Measurements from ENCODE around the gene GRM2.
A peak's percentile ranks its signal among the peaks of the same experiment; 100 is the strongest.

The GRM2 gene

DNA sequence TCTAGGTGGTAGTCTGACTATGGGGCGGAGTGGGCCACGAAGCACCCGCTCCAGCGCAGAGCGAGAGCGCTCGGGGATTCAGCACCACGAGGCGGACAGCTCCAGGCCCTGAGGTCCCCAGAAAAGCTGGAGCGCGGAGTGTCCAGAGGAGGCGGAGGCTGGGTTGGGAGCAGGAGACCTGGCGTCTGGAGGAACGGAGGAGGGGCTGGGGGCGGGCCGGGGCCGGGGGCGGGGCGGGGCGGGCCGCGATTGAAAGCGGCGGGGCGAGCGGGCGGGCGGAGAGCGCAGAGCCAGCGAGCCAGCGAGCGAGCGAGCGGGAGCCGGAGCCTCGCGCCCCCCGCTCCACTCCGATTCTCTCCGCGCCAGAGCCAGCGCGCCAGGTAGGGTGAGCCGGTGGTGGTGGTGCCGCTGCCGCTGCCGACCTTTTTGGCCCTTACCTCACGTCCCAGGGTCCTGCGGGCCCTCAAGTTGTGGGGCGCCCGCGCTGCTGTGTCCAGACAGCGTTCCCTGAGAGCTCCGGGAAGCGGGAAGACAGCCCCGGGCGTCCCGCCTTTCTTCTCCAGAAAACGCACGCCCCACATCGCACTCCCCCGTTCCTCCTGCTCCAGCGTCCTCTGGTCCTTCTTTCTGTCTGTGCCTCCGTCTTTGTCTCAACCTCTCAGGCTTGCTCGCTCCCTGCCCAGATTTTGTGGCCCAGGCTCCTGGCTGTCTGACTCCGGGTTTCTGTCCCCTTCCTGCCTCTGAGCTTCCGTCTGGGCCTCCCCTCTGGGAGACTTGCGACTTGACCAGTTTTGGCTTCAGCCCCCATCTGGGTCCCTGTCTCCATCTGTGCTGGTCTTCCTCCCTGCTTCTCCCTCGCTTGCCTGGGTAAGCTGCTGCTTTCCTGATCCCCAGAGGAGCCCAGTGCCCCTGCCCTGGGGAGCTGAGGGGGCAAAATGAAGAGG, at the start of gene GRM2:
TSS of gene GRM2 (plus strand) at position 281 of the 944 bp plus-strand sequence. CDS start 1,916 bp downstream, outside the sequence.
- no peak for DNase-seq

DNA sequence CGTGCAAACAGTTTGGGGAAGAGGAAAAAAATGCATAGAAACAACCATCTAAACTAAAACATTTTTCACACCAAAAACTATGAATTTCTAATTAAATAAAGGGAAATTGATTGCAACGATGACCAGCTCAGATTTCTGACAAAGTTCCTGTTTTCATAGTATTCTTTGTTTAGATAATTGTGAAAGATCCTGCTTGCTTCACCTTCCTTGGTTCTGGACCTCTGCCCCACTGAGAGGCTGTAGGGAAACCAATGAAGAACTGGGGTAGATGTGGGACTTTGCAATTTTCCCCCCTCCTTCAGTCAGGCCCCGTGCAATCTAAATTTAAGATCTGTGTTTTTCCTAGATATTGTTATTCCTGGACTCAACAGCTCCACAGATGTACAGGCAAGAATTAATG, 49.6 kb upstream of the GRM2 start:
- DNase-seq = no peak

DNA sequence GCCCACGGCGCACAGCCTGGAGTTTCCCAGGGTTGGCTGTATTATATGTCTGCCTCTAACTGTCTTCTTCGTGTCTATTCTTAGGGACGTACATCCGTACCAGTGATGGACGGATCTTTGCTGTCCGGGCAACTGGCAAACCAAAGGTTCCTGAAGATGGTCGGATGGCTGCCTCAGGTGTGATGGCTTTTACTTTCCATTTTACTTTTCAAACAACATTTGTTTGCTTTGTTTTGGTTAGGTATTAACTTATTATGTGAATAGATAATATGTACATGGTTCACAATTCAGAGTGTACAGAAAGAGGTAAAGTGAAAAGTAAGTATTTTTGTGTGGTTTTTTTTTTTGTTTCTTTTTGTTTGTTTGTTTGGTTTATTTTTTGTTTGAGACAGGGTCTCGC, 46.9 kb upstream of the GRM2 start:
- no peak for DNase-seq

DNA sequence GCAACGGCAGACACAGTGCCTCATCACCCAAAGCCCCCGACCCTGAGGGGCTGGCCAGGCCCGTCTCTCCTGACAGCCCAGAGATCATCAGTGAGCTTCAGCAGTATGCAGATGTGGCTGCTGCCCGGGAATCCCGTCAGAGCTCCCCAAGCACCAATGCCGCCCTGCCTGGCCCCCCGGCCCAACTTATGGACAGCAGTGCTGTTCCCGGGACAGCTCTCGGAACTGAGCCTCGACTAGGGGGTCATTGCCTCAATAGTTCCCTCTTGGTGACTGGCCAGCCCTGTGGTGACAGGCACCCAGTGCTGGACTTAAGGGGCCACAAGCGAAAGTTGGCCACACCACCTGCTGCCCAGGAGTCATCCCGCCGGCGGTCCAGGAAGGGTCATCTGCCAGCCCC, 44.4 kb upstream of the GRM2 start:
- no peak for DNase-seq

DNA sequence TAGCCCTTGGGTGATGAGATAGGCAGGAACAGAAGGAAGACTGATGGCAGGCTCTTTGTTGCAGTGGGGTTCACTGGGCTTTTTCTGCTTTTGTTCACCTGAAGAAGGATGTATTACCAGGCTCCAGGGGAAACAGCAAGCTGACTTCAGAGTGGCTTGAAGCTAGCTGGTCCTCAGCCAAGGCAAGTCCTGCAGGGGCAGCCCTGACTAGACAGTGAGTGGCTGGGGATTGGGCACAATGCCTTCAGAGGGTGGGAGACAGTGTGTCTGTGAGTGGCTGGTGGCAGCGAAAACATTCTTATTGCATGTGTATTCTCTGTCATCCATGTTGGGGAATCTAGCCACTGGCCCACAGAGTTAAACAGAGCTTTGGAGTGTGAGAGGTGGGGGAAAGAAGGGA, 38.1 kb upstream of the GRM2 start:
- DNase-seq = no peak

DNA sequence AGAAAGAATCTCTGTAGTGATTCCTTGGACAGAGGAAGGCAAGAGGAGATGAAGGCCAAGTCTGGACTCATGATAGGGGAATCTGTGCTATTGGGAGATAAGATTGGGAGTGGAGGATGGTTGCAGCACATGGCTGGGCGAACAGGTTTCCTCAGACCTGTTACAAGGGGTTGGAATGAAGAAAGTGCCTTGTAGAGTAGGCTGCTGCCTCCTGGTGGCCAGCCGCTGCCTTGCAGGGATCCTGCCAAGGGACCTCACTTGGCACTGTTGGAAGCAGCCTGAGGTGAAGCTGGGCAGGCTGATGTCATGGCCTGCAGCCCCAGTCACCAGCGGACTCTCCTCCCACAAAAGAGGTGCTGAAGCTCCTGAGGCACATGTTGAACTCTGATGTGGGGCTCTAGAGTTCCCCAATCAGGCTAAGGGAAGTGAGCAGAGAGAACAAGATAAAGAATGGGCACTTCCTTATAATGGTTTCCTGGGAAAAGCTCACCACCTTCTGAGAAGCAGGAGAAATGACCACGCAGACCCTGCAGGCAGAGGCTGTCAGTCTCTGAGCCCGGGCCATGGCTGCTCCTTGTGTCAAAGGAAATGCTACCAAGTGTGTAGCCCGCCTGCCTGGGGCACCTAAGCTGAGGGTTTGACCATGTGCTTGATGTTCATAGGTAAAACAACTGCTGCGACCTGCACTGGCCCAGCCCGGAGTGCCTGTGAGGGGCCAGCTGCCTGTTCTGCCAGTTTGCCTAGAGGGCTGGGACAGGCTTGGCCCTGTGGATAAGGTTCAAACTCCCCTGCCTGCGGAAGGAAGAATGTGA, 37.4 kb upstream of the GRM2 start:
- peak; percentile 20 for DNase-seq

DNA sequence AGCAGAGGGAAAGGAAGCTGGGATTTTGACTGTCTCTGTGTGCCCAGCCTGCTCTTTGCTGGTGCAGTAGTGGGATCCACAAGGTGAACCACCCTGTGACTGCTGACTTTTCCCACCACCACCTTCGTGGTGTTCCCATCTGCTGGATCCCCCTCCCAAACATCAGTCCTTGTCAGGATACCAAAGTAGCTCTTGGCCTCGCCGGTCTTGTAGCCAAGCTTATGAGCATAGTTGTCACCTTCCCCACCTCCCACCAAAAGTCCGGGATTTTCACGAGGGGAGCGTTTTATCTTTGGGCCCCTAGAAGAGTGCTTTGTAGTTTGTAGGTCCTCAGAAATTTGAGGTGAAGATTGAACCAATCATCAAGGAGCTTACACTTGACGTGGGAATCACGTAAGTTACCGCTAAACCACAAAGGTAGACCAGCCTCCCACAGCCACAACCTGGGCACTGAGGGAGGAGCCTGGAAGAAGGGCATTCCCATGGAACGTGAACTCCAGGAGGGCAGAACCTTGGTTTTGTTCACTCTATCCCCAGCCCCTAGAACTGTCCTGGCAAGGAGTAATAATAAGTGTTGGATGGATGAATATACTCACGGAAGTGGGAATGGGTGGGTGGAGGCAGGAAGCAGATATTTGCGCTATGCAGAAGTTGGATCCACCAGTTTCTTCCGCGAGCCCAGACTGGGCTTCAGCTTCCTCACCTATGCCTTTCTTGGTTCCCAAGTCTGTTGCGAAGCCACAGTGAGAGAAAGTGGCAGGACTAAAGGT, 36.6 kb upstream of the GRM2 start:
- no peak for DNase-seq

DNA sequence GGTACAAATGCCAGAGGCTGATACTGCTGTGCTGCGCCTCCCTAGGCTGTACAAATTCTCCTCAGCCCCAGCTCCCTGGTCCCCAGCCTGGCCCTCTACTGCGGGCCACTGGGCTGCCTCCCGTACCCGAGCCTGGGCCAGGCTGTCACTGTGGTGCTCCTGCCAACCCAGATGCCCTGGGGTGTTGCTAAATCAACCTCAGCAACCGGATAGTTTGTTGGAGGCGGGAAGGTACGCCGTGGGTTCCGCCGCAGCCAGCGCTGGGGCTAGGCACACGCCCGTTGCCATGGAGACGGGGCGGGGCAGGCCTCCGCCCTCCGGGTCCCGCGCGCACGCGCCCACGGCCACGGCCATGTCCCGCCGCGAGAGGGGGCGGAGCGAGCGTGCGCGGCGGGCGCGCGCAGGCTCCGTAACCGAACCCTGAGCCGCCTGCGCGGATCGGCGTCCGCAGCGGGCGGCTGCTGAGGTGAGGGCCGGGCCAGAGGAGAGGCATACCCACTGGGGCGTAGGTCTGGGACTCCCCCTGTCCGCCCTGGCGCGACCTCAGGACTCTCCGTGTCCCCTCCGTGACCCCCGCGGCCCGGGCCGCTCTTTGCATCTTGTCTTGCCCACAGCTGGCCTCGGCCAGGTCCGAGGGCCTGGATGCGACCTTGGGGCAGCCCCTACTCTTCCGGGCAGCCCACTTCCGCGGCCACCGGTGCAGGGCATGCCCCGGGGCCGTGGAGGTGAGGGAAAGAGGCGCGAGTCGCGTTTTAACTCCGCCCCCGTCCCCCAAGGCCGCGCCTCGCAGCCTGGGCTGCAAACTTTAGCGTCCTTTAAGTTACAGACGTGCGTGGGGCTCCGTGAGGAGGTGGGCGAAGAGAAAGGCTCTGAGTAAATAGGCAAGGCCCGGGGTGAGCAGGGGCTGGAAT, 35.8 kb upstream of the GRM2 start, which contains the start of gene TEX264:
TSS of gene TEX264 (plus strand) at position 430 of the 911 bp plus-strand sequence. CDS start 3,053 bp downstream, outside the sequence.
- DNase-seq = no peak

DNA sequence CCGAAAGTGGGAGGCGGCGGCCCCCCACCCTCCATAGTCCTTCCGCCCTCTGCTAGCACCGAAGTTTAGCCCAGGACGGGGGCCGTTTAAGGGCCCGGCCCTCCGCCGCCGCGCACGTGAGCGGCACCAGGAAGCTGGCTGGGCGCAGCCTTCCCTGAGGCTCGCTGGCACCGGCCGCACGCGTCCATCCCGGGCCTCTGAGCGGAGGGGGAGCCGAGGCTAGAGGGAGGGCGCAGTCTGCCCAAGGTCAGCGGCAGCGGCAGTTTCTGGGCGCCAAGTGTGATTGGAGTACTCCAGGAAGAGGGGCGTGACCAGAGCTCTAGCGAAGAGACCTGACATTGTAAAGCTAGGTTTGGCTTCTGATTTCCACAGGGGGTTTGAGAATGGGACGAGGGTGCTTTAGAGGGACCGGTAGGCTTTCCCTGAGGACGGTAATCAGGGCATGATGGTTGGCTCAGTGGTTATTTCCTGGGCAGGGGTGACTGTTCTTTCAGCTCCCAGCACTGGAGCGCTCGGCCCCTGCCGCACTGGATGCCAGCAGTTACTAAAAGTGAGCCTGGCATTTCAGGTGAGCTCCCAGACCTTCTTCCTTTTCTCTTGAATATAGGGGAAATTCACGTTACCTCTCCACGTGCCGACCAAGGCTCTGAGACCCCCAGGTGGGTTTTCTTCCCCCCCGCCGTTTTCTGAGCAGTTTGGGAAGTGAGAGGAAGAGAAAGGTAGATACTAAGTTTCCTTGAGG, 35.0 kb upstream of the GRM2 start:
- DNase-seq = no peak

DNA sequence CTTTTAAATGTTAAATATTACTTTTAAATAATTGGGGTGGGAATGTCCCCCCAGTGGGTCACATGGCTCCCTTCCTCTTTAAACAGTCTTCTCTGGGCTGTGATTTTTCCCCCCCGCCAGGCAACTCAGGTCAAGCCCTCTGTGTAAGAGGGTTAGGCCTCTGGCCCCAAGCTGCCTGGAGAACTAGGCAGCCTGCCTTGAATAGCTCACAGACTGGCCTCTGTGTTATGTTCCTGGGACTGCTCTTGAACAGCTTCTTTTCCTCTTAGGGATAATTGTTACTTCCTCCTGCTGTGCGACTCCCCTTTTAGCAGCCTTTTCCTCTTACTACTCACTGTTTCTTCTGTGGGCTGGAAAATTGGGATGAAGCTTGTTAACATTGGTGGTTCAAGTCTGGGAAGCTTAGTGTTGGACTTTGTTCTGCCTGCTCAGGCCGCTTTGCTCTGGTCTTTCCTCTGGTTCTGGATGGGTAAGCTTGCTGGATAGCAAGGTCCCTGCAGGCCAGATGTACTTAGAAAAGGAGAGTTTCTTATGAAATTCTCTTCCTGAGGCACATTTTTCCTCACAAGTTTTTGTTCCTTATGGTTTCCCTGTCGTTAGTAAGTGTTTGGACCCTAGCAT, 33.6 kb upstream of the GRM2 start:
- no peak for DNase-seq

DNA sequence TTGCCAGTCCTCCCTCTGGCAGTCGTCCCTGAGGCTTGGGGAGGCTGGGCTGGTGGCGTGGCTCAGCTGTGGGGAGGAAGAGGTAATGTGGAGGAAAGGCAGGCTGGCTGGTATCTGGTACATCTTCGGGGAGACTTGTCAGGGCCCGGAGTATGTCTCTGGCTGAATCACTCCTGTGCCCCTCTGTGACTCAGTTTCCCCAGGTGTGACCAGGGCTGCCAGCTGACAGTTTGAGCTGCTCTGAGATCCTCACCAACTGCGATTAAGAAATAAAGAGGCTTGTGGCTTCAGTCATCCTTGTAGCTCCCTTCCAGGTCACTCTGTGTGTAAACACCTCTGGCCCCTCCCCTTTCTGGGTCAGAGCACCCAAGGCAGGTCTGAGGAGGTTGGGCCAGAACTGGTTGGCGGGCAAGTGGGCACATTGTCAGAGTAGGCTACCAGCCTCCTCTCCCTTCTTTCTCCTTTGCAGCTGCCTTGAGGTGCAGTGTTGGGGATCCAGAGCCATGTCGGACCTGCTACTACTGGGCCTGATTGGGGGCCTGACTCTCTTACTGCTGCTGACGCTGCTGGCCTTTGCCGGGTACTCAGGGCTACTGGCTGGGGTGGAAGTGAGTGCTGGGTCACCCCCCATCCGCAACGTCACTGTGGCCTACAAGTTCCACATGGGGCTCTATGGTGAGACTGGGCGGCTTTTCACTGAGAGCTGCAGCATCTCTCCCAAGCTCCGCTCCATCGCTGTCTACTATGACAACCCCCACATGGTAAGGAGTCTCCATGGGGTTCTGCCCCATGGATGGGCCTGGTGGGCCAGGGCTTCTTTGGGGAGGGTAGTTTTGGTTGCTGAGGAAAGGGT, 32.8 kb upstream of the GRM2 start:
- no peak for DNase-seq

DNA sequence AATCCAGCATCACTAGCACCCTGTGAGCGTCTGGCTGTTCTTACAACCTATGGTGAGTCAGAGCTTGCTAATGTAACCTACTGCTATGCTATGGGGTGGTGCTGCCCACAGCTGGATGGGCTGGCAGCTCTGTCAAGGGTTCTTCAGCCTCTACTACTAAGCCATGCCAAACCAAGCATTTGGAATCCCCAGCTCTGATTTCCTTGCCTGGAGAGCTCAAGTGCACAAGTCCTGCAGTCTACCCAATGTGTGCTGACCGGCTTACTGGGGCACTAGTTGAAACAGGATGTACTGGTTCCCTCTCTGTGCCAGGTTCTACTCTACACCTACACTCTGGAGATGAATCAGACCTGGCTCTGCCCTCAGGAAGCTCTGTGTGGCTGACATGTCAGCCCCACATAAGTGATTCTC, 31.7 kb upstream of the GRM2 start:
- DNase-seq = no peak

DNA sequence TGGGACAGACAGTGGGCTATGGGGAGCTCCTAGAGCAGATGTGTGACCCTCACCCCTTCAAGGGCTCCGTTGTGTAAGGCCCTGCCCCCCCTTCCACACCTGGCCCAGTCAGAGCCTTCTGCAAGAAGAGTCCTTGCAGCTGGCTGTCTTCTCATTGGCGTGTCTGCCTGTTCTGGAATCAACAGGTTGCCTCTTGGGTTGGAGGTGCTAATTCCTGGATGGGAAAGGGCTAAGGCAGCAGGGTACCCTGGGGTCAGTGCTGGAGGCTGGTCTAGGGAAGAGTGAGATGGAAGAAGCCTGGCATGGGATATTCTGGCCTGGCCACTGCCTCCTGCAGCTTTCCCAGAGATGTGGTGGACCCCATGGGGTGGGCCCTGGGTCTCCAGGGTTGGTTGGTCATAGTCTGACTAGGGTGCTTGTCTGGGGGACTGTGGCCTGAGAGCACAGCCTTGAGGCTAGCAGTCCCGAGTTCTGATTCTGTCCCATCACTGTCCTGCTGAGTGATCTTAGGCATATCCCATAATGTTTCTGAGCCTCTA, 30.7 kb upstream of the GRM2 start:
- DNase-seq = no peak

DNA sequence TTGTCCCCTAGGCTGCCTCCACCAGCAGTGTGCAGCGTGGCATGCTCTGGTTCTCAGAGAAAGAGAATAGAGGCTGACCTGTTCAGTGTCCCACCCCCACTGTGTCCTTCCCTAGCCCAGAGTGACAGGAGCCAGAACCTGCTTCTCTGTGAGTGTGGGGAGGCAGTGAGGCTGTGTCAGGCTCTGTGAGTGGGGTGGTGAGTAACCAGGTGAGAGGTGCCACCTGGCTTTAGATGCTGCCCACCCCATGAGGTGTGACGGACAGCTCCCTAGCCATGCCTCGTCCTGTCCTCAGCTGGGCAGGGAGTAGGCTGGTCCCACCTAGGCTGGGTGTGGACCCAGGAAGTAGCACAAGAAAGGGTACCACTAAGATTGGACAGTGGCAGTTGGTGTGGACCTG, 29.5 kb upstream of the GRM2 start:
- DNase-seq = no peak

DNA sequence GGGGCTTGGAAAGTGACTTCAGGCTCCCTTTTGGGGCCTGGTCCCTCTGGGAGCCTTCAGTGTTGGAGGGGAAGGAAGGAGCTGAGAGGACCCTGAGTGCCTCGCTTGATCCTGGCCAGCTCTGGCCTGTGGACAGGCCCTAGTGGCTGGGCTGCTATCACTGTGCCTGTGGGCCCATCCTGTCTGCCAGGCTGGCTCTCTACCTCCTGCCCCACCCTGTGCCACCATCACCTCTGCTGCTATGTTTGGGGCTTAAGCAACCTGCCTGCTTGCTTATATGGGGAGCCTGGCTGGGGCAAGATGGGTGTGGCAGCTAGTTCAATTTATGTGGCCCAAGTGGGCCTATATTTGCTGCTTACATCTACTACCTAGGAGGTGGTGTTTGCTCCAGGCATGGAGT, 28.7 kb upstream of the GRM2 start:
- no peak for DNase-seq

DNA sequence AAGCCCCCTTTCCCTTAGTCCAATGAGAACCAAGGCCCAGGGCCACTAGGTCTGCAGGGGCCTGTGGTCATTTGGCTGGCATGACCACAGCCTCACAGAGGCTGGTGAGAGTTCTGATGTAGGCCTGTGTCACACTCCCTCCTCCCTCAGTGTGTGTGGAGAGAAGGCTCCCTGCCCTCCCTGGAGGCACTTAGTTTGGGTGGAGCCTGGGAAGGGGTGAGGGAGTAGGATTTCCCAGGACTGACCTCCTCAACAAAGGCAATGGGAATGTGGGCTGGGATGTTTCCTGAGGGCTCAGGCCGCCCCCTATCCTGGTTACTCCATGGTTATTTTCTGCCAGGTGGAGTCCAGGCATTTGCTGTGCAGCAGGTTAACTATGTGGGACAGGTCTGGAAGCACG, 28.2 kb upstream of the GRM2 start:
- no peak for DNase-seq

DNA sequence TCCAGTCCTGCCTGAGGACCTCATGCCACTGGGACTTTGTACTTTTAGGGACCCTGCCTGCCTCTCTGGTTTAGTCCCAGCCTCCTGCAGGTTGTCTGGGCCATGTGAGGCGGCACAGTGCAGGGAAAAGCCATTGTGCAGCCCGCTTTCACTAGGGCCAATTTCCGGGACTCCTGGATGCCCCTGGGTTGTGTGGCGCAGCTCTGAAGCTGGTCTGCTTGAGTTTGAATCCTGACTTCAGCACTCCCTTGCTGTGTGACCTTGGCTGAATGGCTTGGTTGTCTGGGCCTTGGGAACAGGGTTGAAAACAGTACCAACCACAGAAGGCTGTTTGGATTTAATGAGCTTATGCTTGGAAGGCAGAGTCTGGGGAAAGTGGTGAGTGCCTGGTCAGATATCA, 27.6 kb upstream of the GRM2 start:
- DNase-seq = no peak

DNA sequence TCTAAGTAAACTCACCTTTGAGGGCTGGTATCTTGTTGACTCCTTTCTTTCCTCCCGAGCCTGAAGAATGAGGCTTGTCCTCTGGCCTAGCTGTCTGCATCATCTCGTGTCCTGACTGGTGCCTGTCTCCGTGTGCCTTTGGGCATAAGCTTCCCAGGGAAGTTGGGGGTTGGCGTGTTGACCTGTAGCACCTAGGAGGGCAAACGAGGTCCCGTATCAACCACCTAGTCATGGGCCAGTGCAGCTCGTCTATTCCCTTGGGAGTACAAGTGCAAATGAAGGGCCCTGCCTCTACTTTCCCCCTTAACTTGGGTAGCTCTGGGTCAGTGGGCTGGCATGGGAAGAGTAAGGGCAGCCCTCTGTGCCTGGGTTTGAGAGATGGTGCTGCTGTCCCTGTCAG, 27.1 kb upstream of the GRM2 start:
- no peak for DNase-seq

DNA sequence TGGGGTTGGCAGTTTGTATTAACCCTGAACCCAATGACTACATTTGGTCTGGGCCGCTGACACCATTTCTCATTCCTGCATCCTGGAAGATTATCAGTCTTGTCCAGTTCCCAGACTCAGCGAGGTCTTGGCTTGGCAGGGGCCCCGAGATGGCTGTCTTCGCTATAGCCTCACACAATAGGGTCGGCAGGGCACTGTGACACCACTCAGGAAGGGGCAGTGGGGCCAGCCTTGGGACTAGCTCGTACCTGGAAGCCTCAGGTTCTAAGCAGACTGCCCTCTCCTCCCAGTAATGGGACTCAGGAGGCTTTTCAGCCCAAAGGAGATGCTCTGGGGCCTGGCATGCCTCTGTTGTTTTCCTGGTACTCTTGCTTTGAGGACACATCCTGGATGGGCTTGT, 26.7 kb upstream of the GRM2 start:
- no peak for DNase-seq

Measured in NCI-H1694 treated with DMSO at 0.1 percent for 48 hours (cell line).